ENCODE results near the gene CDRT4.

The CDRT4 gene

GRCh38 chr17:15493693-15494035, 26.2 kb upstream of the CDRT4 start:
- no peak overlapping the region for H3K4me3 ChIP-seq (ENCODE audit: low read depth, low read length)
- DNase-seq (ENCODE audit: low read depth): no peak
- TF ChIP-seq CTCF (conservative IDR thresholded peaks at IDR 0.05; ENCODE audit: low read depth, low read length): no peak

- DNase-seq (ENCODE audit: low read depth): no peak
- no peak overlapping the region for H3K4me3 ChIP-seq (ENCODE audit: low read depth, low read length)
- no peak for TF ChIP-seq CTCF (conservative IDR thresholded peaks at IDR 0.05; ENCODE audit: low read depth, low read length)
These were observed 25.6 kb upstream of the CDRT4 start for GRCh38 chr17:15492791-15493692.

GRCh38 chr17:15492186-15492585, 24.8 kb upstream of the CDRT4 start:
- DNase-seq (ENCODE audit: low read depth): no peak
- H3K4me3 ChIP-seq (ENCODE audit: low read depth, low read length): no peak overlapping the region
- no peak for TF ChIP-seq CTCF (conservative IDR thresholded peaks at IDR 0.05; ENCODE audit: low read depth, low read length)

GRCh38 chr17:15490634-15491261, 23.3 kb upstream of the CDRT4 start:
- DNase-seq (ENCODE audit: low read depth): peak; percentile 59
- no peak for TF ChIP-seq CTCF (conservative IDR thresholded peaks at IDR 0.05; ENCODE audit: low read depth, low read length)
- H3K4me3 ChIP-seq (ENCODE audit: low read depth, low read length): no peak overlapping the region

- no peak overlapping the region for H3K4me3 ChIP-seq (ENCODE audit: low read depth, low read length)
- no peak for TF ChIP-seq CTCF (conservative IDR thresholded peaks at IDR 0.05; ENCODE audit: low read depth, low read length)
- no peak for DNase-seq (ENCODE audit: low read depth)
These were observed 21.1 kb upstream of the CDRT4 start for GRCh38 chr17:15488557-15488956.

- no peak for TF ChIP-seq CTCF (conservative IDR thresholded peaks at IDR 0.05; ENCODE audit: low read depth, low read length)
- no peak overlapping the region for H3K4me3 ChIP-seq (ENCODE audit: low read depth, low read length)
- DNase-seq (ENCODE audit: low read depth): no peak
These were observed 17.6 kb upstream of the CDRT4 start for GRCh38 chr17:15485045-15485444.
